ENCODE data around the gene MTHFD2.
A peak's percentile ranks its signal among the peaks of the same experiment; 100 is the strongest.
"Not testable (repeated sequence)": the region's sequence is repeated elsewhere in the genome, so short reads cannot be mapped to it uniquely, and the experiment has no call there.

The MTHFD2 gene

DNA sequence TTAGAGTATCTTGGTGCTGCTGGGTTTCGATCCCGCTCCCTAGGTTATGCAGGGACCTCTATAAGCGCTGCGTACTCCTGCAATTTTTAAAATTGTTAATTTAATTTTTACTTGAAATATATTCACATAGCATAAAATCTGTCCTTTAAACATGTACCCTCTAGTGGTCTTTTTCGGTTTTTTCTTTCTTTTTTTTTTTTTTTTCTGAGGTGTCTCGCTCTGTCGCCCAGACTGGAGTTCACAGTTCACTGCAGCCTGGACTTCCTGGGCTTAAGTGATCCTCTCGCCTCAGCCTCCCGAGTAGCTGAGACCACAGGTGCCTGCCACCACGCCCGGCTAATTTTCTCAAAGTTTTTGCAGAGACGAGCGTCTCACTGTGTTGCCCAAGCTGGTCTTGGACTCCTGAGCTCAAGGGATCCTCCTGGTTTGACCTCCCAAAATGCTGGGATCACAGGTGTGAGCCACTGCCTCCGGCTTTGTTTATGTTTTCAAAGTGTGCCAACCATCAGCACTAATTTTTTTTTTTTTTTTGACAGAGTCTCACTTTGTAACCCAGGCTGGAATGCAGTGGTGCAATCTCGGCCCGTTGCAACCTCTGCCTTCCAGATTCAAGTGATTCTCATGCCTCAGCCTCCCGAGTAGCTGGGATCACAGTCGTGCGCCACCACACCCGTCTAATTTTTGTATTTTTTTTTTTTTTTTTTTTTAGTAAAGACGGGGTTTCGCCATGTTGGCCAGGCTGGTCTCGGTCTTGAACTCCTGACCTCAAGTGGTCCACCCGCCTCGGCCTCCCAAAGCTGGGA lies 19.2 kb upstream of the MTHFD2 start:
- Mint-ChIP-seq H3K9me3 (peaks cover 33% of the 10 kb centered on the region), H3K27ac (peak overlapping the region; percentile 98), H3K4me3 (peak overlapping the region; percentile 93), H3K27me3 (ENCODE audit: low read depth, poor library complexity) (peaks cover 3% of the 10 kb centered on the region), H3K4me1 (peaks cover 17% of the 10 kb centered on the region), H3K36me3 (ENCODE audit: low read depth) (peaks cover 31% of the 10 kb centered on the region)
- peak; percentile 20 for DNase-seq
- TF ChIP-seq, protein P1, sequence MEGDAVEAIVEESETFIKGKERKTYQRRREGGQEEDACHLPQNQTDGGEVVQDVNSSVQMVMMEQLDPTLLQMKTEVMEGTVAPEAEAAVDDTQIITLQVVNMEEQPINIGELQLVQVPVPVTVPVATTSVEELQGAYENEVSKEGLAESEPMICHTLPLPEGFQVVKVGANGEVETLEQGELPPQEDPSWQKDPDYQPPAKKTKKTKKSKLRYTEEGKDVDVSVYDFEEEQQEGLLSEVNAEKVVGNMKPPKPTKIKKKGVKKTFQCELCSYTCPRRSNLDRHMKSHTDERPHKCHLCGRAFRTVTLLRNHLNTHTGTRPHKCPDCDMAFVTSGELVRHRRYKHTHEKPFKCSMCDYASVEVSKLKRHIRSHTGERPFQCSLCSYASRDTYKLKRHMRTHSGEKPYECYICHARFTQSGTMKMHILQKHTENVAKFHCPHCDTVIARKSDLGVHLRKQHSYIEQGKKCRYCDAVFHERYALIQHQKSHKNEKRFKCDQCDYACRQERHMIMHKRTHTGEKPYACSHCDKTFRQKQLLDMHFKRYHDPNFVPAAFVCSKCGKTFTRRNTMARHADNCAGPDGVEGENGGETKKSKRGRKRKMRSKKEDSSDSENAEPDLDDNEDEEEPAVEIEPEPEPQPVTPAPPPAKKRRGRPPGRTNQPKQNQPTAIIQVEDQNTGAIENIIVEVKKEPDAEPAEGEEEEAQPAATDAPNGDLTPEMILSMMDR (IDR thresholded peaks at IDR 0.05) = peak; percentile 49

DNA sequence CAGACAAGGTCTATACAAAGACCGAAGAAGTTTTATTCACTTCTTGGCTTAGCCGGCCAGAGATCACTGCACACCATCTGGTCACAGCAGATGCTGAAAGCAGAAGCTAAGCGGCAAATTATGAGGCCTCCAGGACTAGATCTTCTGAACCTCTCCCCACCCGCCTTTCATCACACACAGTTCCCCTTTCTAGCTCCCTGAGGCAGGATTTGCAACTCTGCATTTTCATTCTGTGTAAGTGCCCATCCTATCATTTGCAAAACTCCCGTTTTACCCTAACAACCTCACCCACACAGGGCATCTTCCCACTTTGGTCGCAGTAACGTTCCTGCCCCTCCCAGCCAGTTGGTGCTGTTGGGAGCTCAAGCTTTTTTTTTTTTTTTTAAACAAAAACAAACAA lies 16.7 kb upstream of the MTHFD2 start:
- Mint-ChIP-seq H3K27ac (peak overlapping the region; percentile 23), H3K9me3 (peaks cover 9% of the 10 kb centered on the region), H3K27me3 (ENCODE audit: low read depth, poor library complexity) (peaks cover 8% of the 10 kb centered on the region), H3K36me3 (ENCODE audit: low read depth) (peaks cover 6% of the 10 kb centered on the region), H3K4me3 (no peak overlapping the region), H3K4me1 (peaks cover 25% of the 10 kb centered on the region)
- TF ChIP-seq, protein P1 (IDR thresholded peaks at IDR 0.05) = no peak
- no peak for DNase-seq

DNA sequence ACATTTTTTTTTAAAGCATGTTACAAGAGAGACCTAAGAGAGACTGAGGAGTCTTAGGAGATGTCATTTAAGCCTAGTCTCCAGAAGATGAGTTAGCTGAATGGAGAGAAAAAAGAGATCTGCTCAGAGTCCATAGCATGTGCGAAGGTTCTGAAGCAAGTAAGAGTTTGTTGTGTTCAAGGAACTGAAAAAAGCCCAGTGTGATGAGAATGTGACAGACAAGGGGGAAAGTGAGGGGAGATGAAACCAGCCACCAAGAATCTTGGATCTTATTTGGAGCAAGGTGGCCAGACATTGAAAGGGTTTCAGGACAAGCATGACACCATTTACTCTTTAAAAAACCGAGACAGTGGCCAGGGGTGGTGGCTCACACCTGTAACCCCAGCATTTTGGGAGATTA lies 14.5 kb upstream of the MTHFD2 start:
- peaks cover 8% of the 10 kb centered on the region for H3K27me3 Mint-ChIP-seq (ENCODE audit: low read depth, poor library complexity)
- H3K4me1 Mint-ChIP-seq = peaks cover 27% of the 10 kb centered on the region
- TF ChIP-seq, protein P1 (IDR thresholded peaks at IDR 0.05) = no peak
- DNase-seq = no peak
- H3K4me3 Mint-ChIP-seq = no peak overlapping the region
- no peak overlapping the region for H3K27ac Mint-ChIP-seq
- no peaks in the 10 kb centered on the region for H3K36me3 Mint-ChIP-seq (ENCODE audit: low read depth)
- H3K9me3 Mint-ChIP-seq = no peaks in the 10 kb centered on the region

DNA sequence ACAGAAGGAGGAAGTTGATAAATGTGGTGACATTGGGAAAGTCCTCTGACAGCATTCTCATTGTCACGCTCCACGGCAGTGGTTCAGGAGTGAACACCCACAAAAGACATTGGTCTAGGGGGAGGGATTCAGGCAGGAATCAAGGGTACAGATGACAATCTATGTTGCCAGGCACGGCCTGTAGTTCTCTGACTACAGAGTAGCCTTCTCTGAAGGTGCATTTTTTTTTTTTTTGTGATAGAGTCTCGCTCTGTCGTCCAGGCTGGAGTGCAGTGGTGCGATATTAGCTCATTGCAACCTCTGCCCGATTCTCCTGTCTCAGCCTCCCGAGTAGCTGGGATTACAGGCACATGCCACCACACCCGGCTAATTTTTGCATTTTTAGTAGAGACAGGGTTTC lies 12.4 kb upstream of the MTHFD2 start:
- TF ChIP-seq, protein P1 (IDR thresholded peaks at IDR 0.05) = no peak
- no peak overlapping the region for H3K4me3 Mint-ChIP-seq
- no peak overlapping the region for H3K27ac Mint-ChIP-seq
- no peaks in the 10 kb centered on the region for H3K9me3 Mint-ChIP-seq
- no peak for DNase-seq
- peaks cover 11% of the 10 kb centered on the region for H3K27me3 Mint-ChIP-seq (ENCODE audit: low read depth, poor library complexity)
- H3K36me3 Mint-ChIP-seq (ENCODE audit: low read depth) = no peaks in the 10 kb centered on the region
- H3K4me1 Mint-ChIP-seq = peaks cover 29% of the 10 kb centered on the region

DNA sequence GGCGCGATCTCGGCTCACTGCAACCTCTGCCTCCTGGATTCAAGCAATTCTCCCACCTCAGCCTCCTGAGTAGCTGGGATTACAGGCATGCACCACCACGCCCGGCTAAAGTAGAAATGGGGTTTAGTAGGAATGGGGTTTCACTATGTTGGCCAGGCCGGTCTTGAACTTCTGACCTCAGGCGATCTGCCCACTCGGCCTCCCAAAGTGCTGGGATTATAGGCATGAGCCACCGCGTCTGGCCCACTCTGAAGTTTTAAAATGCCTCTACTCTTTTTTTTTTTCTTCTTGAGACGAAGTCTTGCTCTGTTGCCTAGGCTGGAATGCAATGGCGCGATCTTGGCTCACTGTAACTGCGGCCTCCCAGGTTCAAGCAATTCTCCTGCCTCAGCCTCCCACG lies 11.7 kb upstream of the MTHFD2 start:
- not testable (repeated sequence) for H3K9me3 Mint-ChIP-seq

DNA sequence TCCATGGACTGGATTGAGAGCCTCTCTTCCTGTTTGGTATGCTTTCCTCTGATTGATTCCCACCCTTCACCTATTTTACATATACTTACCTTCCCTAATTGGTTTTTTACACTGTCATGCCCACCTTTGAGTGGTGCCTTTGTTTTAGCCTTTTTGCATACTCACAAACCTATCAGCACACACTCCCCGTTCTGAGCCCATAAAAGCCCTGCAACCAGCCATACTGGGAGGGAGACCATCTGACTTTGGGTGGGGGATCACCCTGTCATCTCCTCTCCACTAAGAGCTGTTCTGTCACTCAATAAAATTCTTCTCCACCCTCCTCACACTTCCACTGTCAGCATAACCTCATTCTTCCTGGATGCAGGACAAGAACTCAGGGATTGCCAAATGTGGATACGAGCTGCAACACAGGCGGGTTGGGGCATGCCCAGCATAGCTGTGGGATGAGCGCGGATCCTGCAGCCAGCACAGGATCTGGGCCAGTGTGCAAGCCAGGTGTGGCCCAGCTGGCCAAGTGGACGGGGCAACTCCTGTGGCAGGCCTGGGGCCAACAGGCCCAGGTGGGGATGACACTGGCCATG lies 10.3 kb upstream of the MTHFD2 start:
- TF ChIP-seq, protein P1 (IDR thresholded peaks at IDR 0.05) = no peak
- Mint-ChIP-seq H3K9me3 (no peaks in the 10 kb centered on the region), H3K4me1 (peaks cover 24% of the 10 kb centered on the region), H3K36me3 (ENCODE audit: low read depth) (no peaks in the 10 kb centered on the region), H3K4me3 (no peak overlapping the region), H3K27ac (peak overlapping the region; percentile 16), H3K27me3 (ENCODE audit: low read depth, poor library complexity) (peaks cover 21% of the 10 kb centered on the region)
- no peak for DNase-seq

More for the DNA sequence above, 11.7 kb upstream of the MTHFD2 start:
- not testable (repeated sequence) for H3K27ac Mint-ChIP-seq; H3K36me3 Mint-ChIP-seq (ENCODE audit: low read depth); DNase-seq; H3K4me3 Mint-ChIP-seq
- Mint-ChIP-seq H3K27me3 (ENCODE audit: low read depth, poor library complexity) (peaks cover 11% of the 10 kb centered on the region), H3K4me1 (peaks cover 28% of the 10 kb centered on the region)

Measured in nephron progenitor cell (in vitro differentiated cells).